CD4-positive, alpha-beta T cell treated with Interleukin-4 for 1 hour (primary cell): ENCODE data around the gene UNC79.
A peak's percentile ranks its signal among the peaks of the same experiment; 100 is the strongest.

ENCODE experiments used
- DNase-seq, 2 donors: peaks; one replicate each; pipeline ENCODE4 v3.0.0-alpha.2; 2020 to 2022

Gene UNC79

GRCh38 chr14:93564918-93565317, 134.2 kb downstream of the UNC79 start:
- no peak for DNase-seq

GRCh38 chr14:93566065-93566693, 135.4 kb downstream of the UNC79 start:
- DNase-seq, result no peak

DNA sequence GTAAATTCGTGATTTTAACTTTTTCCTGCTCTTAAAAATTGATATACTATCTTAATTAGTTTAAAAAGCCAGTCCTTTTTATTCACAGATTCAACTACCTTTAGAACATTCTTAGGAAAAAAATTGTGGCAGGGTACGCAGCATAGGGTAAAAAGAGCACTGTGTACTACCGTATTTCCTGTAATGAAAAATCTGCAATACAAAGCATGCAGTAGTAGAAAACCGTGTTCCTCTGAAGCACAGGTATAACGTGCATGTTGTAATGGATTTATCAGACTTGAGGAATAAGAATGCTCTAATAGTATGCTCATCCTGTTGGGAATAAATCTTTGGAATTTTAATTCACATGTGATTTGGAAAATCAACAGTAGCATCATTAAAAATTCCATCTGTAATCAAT, 140.5 kb downstream of the UNC79 start:
- no peak for DNase-seq

GRCh38 chr14:93579178-93579577, 148.4 kb downstream of the UNC79 start:
- DNase-seq, result no peak

DNA sequence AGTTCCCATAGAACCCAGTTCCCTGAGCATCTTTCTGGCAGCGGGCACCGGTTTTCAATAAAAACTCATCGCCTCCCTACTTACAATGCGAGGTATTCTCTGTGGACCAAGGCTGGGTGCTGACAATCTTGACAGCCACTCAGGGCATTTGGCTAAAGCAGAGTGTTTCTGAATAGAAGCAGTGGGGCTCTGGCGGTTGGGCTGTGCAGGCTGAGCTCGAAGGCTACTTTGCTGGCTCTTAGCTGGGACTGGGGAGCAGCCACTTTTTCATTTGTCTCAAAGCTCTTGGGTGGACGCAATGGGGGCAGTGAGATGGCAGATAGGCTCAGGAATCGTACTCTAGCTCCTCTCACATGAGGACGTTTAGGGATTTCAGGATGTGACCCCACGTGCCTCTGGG, 151.8 kb downstream of the UNC79 start:
- no peak for DNase-seq

DNA sequence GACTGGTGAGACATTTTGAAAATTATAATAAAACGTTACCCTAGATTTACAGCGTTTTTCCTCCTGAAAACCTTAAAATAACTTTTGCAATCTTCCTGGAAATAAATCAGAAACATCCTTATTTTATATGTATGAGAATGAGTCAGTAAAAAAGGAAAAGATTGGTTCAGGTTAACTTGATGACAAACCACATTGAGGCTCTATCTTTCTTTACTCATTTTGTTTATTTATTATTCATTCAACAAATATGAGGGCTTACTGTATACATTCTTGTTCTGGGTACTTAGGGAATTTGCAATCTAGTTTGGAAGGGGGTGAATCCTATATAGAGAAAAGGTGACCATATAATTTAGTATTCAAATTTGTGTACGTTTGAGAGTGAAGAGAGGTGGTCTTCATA, 156.6 kb downstream of the UNC79 start:
- DNase-seq, result no peak

- no peak for DNase-seq
Observed at GRCh38 chr14:93591506-93591905, 160.8 kb downstream of the UNC79 start.

GRCh38 chr14:93592786-93593185, 162.0 kb downstream of the UNC79 start:
- DNase-seq, result no peak

DNA sequence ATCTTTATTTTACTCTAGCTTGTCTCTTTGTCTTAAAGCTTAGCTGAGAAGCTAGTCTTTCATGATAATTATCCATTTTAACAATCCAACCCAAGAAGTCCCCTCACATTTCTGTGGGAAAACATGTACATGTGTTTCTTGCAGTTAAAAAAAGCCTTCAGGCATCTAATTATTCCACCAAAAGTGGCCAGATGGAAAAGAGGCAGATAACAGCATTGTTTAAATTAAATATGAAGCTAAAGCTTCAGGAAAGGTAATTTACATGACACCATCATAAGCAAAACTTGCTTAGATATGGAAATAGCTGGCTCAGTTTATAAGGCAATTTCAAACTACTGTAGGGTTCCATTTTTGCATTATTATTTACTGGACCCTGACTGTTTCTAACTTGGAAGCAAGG, 175.4 kb downstream of the UNC79 start:
- no peak for DNase-seq

- DNase-seq, result no peak
Observed at GRCh38 chr14:93619176-93619793, 188.5 kb downstream of the UNC79 start.

DNA sequence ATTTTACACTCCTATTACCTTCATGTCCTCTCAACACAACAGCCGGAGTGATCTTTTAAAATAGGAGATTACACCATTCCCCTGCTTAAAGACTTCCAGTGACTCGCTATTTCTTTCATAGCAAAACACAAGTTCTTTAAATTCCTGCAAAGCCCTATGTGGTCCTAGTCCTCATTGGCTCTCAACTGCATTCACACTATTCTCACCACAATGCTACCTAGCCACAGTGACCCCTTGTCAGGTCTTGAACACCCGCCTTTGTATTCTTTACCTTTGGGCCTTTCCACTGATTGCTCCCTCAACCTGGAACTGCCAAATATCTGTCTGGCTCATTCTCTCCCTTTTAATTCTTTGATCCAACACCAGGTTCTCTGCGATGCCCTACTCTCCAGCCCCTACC, 197.3 kb downstream of the UNC79 start:
- DNase-seq, result no peak

GRCh38 chr14:93629643-93630042, 198.9 kb downstream of the UNC79 start:
- DNase-seq, result no peak

GRCh38 chr14:93638790-93639189, 208.1 kb downstream of the UNC79 start:
- DNase-seq, result no peak

- no peak for DNase-seq
Observed at GRCh38 chr14:93643127-93643526, 212.4 kb downstream of the UNC79 start.

GRCh38 chr14:93643676-93644075, 212.9 kb downstream of the UNC79 start:
- DNase-seq, result no peak

DNA sequence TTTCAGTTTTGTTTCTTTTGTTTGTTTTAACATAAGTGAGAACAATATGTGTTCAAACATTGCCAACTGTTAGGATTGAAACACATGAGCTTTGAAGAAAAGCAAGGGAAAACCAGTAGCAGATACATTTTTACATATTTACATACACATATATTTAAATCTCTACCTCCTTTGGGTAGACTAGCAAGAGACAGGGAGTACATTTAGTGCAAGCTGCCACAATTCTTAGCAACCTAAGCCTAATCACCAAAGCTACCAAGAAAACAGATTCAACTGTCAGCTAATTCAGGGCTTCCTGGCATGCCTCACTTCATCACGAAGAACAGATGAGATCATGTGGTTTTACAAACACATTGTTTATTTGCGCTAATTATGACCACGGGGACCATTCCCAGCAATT, 214.5 kb downstream of the UNC79 start:
- no peak for DNase-seq

- DNase-seq, result peak in 1 of 2 donors; percentile 1
Observed at GRCh38 chr14:93648440-93649168, 217.9 kb downstream of the UNC79 start.

- no peak for DNase-seq
Observed at GRCh38 chr14:93654599-93654998, 223.9 kb downstream of the UNC79 start.

GRCh38 chr14:93655078-93655750, 224.5 kb downstream of the UNC79 start:
- DNase-seq, result peak in 1 of 2 donors; percentile 18

DNA sequence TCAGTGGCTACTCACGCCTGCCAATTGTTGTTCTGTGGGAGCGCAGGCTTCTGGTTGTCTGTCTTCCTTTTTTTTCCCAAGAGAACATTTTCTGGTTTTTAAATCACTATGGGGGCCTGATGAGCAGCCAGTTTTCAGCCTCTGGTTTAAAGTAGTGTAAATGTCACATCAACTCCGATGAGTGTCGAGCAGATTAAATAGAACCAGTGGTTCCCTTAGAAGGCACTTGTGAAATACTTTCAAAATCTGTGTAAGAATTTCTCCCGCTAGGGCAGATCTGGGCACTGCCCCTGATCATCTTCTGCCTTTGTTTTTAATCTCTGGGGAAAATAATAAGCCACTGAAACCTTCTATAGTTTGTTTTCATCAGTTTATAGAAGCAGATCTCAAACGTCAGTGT, 227.1 kb downstream of the UNC79 start:
- DNase-seq, result no peak

DNA sequence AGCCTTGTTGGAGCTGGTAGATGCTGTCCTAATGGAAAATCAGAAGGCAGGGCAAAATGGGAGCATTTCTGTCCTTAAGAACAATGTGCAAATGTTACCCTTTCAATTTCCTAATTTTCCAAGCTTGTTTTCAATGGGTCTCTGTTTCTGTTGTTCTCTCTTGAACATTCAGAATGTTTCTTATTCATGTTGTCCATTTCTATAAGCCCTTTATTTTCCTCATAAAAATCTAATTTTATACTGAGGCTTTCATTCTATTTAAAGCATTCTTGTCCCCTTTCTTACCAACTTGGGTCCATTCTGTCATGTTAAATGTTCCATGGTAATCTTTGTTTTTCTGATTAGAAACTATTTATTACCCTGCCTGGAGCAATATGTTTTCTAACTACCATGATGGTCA, 232.6 kb downstream of the UNC79 start:
- DNase-seq, result no peak

- no peak for DNase-seq
Observed at GRCh38 chr14:93665169-93665568, 234.4 kb downstream of the UNC79 start.

GRCh38 chr14:93669632-93670031, 238.9 kb downstream of the UNC79 start:
- DNase-seq, result no peak

DNA sequence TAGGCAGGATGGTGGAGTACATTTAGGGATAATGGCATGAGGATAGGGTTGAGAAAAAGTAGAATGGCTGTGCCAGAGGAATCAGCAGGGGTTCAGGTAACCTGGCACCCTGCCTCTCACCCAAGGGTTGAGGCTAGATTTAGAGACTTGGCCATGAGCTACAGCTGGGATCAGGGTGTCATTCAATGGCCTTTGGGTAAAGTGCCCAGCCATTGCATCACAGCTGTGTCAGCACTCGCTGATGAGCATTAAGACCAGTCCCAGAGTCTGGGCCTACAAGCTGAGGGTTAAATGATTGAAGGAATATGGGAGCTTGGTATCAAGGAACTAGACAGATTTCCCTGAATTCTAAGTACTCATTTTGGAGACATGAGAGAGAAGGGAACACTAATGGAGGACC, 243.6 kb downstream of the UNC79 start:
- no peak for DNase-seq
